SJSA1 (cell line): Measurements from ENCODE around the gene FBXL4. TPM values are rescaled to one million over a fixed set of nuclear protein-coding genes. Genes with fewer than 3 reads are reported as not detected.

Experiments
- DNase-seq, 2 experiments: peaks; one replicate each; pipeline ENCODE4 v3.0.0-alpha.2; 2015 to 2020; ENCODE audit warnings: low spot score in 2 of 2, low read depth in 1 of 2
- H3K27ac ChIP-seq: fragments of 250-450 bp; sonication (Bioruptor Pico); 2 replicates; pipeline ENCODE4 v1.5.1; 2020; ENCODE audit warnings: mild to moderate bottlenecking, moderate library complexity
- H3K27me3 ChIP-seq: fragments of 250-450 bp; sonication (Bioruptor Pico); replicated peaks from 2 replicates; pipeline ENCODE4 v1.5.1; 2020; ENCODE audit warnings: mild to moderate bottlenecking, moderate library complexity
- H3K36me3 ChIP-seq: fragments of 250-450 bp; sonication (Bioruptor Pico); 2 replicates; pipeline ENCODE4 v1.5.1; 2020; ENCODE audit warnings: mild to moderate bottlenecking
- H3K4me1 ChIP-seq: fragments of 250-450 bp; sonication (Bioruptor Pico); replicated peaks from 2 replicates; pipeline ENCODE4 v1.6.1; 2021; ENCODE audit warnings: mild to moderate bottlenecking
- H3K4me3 ChIP-seq: fragments of 250-450 bp; sonication (Bioruptor Pico); 2 replicates; pipeline ENCODE4 v1.5.1; 2020; ENCODE audit warnings: mild to moderate bottlenecking
- H3K9me3 ChIP-seq: fragments of 250-450 bp; sonication (Bioruptor Pico); replicated peaks from 2 replicates; pipeline ENCODE4 v1.5.1; 2020; ENCODE audit warnings: mild to moderate bottlenecking
- total RNA-seq: library from RNA; depleted of rRNA; stranded (reverse); fragments of >200 nt; shearing (Covaris generic); gene quantifications from 2 replicates; pipeline ENCODE4 v1.2.3, GENCODE V29; 2014

The FBXL4 gene
- total RNA-seq, 1 experiment from 2014 or later: 9.7 TPM

DNA sequence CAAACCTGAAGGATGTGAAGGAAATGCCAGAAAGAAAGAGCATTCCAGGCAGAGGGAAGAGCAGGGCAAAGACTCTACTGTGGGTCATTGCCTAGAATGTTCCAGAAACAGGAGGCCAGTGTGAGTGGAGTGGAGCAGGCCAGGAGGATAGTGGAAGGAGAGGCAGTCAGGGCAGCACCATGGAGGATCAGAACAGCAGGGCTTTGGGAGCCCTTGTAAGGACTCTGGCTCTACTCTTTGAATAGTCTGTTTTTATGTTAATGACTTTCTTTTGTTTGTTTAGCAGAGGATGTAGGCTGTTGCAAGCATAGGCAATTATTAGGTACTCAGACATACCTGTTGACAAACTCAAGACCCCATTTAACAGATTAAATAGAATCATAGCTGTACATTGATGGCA is 23.6 kb upstream of the FBXL4 start:
- H3K4me3 ChIP-seq: no peak overlapping the region
- H3K9me3 ChIP-seq: no peaks in the 10 kb centered on the region
- H3K27ac ChIP-seq: no peak overlapping the region
- no peak for DNase-seq
- no peaks in the 10 kb centered on the region for H3K36me3 ChIP-seq
- H3K27me3 ChIP-seq: no peaks in the 10 kb centered on the region
- H3K4me1 ChIP-seq: no peaks in the 10 kb centered on the region

DNA sequence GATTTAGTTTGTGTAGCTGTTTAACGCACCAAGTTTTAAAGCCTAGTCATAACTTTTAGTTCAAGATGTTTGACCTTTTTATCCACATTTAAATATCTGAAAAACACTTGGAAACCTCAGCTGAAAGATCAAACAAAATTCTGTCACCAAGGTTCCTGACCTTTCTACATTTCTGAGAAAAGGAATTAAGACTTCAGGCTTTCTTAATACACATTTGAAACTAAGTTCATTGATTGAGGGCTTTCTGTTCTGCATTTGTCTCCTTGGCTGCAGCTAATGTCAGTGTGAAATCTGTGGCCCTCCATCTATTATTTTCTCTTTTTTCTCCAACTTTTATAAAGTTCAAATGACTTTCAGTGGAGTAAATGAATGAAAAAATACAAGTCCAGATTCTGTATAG is 22.7 kb upstream of the FBXL4 start:
- Histone ChIP-seq H3K4me3 (no peak overlapping the region), H3K27ac (no peak overlapping the region), H3K4me1 (no peaks in the 10 kb centered on the region), H3K27me3 (no peaks in the 10 kb centered on the region), H3K36me3 (no peaks in the 10 kb centered on the region), H3K9me3 (no peaks in the 10 kb centered on the region)
- no peak for DNase-seq

DNA sequence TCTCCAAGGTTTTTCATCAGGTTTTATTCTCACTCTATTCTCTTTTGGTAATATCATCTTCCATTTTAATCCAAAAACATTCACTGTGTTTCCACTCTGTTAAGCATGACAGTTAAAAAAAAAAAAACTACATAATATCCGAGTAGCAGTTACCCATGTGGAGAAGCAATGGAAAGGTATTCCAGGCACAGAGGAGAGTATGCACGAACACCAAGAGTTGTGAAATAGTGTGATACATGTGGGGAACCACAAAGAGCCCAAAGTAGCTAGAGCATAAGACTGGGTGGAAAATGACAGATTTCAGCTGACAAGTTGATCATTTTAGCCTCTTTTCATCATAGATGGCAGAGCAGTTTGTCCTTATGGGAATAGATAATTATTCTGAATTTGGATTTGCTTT is 19.9 kb upstream of the FBXL4 start:
- Histone ChIP-seq H3K9me3 (no peaks in the 10 kb centered on the region), H3K4me3 (no peak overlapping the region), H3K27me3 (no peaks in the 10 kb centered on the region; the same call in 1 of the 2 replicates), H3K4me1 (no peaks in the 10 kb centered on the region), H3K27ac (no peak overlapping the region), H3K36me3 (no peaks in the 10 kb centered on the region)
- no peak for DNase-seq

DNA sequence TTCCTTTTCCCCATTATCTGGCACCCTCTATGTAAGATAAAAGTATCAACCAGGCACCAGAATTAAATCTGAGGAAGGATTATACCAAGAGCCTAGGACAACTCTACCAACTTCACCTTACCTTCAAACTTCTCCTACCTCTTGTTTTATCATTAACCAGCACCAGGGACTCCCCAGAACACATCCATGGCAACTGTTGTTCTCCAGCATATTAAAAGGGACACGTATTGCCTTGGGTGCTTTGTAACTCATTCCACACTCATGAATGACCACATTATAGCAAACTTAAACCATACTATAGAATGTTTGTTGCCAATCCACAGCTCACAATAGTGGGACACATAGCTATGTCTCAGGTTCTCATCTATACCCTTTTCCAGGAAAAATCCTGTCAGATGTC is 11.9 kb upstream of the FBXL4 start:
- H3K27ac ChIP-seq: no peak overlapping the region
- H3K27me3 ChIP-seq: no peaks in the 10 kb centered on the region; the same call in 1 of the 2 replicates
- no peaks in the 10 kb centered on the region for H3K9me3 ChIP-seq
- H3K4me1 ChIP-seq: no peaks in the 10 kb centered on the region
- H3K4me3 ChIP-seq: no peak overlapping the region
- no peak for DNase-seq
- H3K36me3 ChIP-seq: no peaks in the 10 kb centered on the region

DNA sequence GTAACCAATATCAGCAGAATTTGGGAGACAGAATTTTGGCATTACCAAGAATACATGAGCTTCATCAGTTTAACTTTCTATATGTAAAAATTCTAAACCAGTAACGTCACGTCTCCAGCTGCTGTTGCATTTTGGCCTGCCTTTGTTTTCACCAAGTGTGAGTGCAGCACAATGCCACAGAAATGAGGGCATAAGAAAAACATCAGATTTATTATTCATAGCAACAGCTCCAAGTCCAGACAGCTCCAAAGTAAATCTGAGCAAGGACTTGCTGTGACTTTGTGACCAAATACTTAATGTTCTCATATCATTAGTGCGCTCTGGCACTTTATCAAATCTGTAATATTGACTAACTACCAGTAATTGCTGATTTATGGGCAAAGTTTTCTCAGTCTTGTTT is 11.0 kb upstream of the FBXL4 start:
- no peak for DNase-seq
- H3K9me3 ChIP-seq: no peaks in the 10 kb centered on the region

DNA sequence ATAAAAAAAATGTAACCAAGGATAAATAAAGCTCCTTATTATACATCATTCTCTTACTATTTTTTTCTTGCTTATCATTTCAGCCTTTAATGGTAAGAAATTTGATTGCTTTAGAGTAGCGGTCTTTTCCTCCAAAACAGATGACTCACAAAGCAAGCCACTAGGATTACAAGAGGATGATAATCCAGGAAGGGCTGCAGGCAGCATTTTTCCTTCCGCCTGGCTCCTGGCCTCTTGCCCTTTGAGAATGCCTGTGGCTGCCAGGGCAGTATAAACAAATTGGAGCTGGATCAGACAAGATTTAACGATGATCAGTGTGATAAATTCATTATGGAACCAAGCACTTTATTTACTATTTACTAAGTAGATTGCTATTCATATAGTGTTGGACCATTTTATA is 9.7 kb upstream of the FBXL4 start:
- no peaks in the 10 kb centered on the region for H3K9me3 ChIP-seq
- H3K4me3 ChIP-seq: no peak overlapping the region
- H3K27ac ChIP-seq: no peak overlapping the region
- H3K27me3 ChIP-seq: no peaks in the 10 kb centered on the region
- H3K4me1 ChIP-seq: no peaks in the 10 kb centered on the region
- no peaks in the 10 kb centered on the region for H3K36me3 ChIP-seq
- DNase-seq: peak; percentile 29 to 51

More for the DNA sequence above, 11.0 kb upstream of the FBXL4 start:
- no peaks in the 10 kb centered on the region; the same call in 1 of the 2 replicates for H3K27me3 ChIP-seq
- H3K27ac ChIP-seq: no peak overlapping the region
- no peaks in the 10 kb centered on the region for H3K36me3 ChIP-seq
- no peak overlapping the region for H3K4me3 ChIP-seq
- H3K4me1 ChIP-seq: no peaks in the 10 kb centered on the region

DNA sequence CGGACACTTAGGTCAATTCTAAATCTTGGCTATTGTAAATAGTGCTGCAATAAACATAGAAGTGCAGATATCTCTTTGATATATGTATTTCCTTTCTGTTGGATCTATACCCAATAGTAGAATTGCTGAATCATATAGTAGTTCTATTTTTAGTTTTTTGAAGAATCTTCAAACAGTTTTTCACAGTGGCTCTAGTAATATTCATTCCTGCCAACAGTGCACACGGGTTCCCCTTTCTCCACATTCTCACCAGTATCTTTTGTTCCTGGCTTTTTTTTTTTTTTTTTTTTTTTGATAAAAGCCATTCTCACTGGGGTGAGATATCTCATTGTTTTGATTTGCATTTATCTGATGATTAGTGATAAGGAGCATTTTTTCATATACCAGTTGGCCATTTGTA is 1.8 kb upstream of the FBXL4 start:
- H3K27me3 ChIP-seq: peaks cover 7% of the 10 kb centered on the region

DNA sequence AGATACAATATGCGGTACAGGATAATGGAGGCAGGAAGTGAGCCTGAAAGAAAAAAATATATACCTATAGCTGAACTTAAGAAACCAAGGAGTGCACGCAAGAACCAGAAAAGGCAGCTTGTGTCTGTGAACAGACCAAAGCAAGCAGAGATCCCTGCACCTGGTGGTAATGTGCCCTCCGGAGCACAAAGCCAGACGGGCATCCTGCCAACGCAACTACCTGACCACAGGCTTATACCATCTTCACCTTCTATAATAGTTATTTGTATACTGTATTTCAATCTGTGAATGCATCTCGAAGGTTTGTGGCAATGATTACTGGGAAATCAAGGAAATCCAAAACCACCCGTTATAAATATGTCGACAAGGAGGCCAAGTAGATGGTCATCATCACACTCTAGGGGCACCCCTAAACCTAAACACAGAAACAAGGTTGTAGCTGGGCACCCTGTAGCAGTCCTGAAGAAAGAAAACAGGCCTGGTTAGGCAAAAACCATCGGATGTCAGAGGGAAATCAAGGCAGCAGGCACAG is 801 bp downstream of the FBXL4 start:
- peak in 1 of 2 experiments; percentile 36 for DNase-seq
- H3K27me3 ChIP-seq: peaks cover 4% of the 10 kb centered on the region

More for the DNA sequence above, 1.8 kb upstream of the FBXL4 start:
- Histone ChIP-seq H3K36me3 (peaks cover 5% of the 10 kb centered on the region; the same call in 1 of the 2 replicates), H3K27ac (no peak overlapping the region), H3K4me3 (no peak overlapping the region), H3K9me3 (no peaks in the 10 kb centered on the region), H3K4me1 (peaks cover 8% of the 10 kb centered on the region)
- DNase-seq: no peak

DNA sequence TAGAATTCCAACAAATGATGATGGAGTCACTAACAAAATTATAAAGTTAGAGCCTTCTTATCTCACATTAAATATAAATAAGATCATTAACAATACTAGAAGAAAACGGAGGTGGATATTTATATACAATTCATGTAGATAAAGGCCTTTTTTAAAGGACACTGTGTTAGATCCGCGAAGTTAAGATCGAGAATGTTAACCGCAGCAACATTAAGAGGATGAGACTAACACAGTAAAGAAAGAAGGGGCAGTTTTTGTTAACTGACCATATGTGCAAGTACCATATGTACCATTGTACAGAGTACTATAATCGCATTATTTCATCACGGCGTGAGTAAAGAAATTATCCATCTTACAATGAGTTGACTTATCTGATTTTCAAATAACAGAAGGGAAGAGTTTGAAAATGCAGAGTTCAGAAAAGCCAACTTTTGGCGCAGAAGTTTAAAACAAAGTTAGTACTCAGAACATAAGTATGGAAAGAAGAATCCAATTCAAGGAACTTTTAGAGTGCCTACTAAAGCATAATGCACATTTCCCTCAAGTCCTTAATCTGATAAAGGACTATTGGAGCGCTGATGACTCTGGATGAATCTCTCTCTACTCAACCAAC is 1.4 kb downstream of the FBXL4 start:
- H3K4me3 ChIP-seq: peak overlapping the region; percentile 95
- no peak overlapping the region for H3K27ac ChIP-seq
- DNase-seq: no peak
- H3K9me3 ChIP-seq: no peaks in the 10 kb centered on the region
- peaks cover 5% of the 10 kb centered on the region; the same call in 1 of the 2 replicates for H3K36me3 ChIP-seq
- H3K4me1 ChIP-seq: peaks cover 8% of the 10 kb centered on the region
- H3K27me3 ChIP-seq: no peaks in the 10 kb centered on the region; the same call in 1 of the 2 replicates

More for the DNA sequence above, 801 bp downstream of the FBXL4 start:
- peaks cover 8% of the 10 kb centered on the region for H3K4me1 ChIP-seq
- peak overlapping the region; percentile 95 for H3K4me3 ChIP-seq
- H3K9me3 ChIP-seq: no peaks in the 10 kb centered on the region
- H3K36me3 ChIP-seq: peaks cover 5% of the 10 kb centered on the region; the same call in 1 of the 2 replicates
- H3K27ac ChIP-seq: peak overlapping the region; percentile 93

DNA sequence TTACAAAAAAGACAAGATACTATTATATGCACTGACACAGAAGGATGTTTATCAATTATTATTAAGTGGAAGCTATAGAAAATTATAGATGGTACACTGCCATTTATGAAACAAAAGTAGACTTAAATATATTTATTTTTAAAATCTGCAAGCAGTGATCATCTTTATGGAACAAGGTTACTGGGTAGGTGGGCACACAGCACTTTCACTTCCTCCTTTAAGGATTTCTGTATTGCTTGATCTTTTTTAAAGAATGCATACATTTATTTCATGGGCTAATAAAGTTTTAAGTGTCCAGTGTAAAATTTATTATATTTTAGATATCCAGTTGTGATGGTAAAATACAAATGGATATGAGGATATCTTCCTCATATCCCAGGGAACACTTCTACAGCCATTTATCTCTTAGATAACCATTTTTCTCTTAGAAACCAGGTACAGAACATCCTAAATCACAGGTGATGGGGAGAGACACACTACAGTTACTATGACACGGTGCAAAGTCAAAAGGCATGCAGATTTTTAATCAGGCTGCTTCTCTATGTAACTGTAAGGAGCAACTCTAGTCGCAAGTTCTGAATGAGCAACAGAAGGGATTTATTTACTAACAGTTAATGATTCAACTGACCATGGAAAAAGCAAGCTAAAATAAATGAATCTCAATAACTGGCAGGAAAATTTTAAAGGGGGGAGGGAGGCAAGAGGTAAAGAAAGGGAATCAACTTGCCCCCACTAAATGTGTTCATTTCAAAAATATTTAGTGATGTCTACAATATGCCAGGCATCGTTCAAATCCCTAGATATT is 2.2 kb downstream of the FBXL4 start:
- no peaks in the 10 kb centered on the region for H3K9me3 ChIP-seq
- peaks cover 5% of the 10 kb centered on the region; the same call in 1 of the 2 replicates for H3K36me3 ChIP-seq
- no peaks in the 10 kb centered on the region for H3K27me3 ChIP-seq
- H3K4me1 ChIP-seq: peaks cover 8% of the 10 kb centered on the region
- no peak overlapping the region for H3K27ac ChIP-seq
- H3K4me3 ChIP-seq: no peak overlapping the region
- no peak for DNase-seq

DNA sequence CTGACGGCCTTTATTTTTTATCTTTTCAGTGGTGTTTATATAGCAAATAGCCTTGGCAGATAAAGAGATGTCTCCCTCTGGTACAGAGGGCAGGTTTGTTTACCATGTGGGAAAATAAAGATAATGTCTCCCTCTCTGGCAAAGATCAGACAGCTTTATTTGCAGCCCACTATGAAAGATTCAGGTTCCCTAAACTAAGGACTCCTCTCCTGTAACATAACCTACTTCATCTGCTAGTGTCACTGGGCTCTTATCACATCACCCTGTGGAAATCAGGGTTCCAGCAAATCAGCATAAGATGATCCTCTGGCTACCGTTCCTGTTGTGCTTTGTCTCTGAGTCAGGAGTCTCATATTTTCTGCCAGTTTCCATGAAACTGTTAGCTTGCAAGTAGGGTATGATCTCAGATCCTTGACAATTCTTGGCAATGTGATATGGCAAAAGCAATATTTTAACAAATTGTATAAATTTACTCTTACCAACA is 3.1 kb downstream of the FBXL4 start:
- Histone ChIP-seq H3K4me3 (no peak overlapping the region), H3K9me3 (no peaks in the 10 kb centered on the region), H3K4me1 (peaks cover 8% of the 10 kb centered on the region), H3K36me3 (peaks cover 5% of the 10 kb centered on the region; the same call in 1 of the 2 replicates), H3K27me3 (no peaks in the 10 kb centered on the region), H3K27ac (no peak overlapping the region)
- no peak for DNase-seq

DNA sequence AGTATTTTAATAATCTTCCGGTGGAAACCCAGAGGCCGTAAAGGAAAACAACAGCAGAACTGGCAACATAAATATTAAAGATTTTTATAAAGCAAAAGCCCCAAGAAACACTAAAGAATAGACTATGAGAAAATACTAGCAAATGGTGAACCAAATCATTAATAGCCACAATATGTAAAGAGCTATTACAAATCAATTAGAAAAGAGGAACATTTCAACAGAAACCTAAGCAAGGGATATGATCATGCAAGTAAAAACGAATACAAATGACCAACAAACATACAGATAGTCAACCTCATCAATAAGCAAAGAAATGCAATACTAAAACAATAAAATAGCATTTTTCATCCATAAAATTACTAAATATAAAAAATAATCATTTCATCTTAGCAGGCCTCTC is 3.6 kb downstream of the FBXL4 start:
- Histone ChIP-seq H3K4me3 (no peak overlapping the region), H3K27me3 (no peaks in the 10 kb centered on the region), H3K4me1 (peaks cover 8% of the 10 kb centered on the region), H3K27ac (no peak overlapping the region), H3K36me3 (peaks cover 5% of the 10 kb centered on the region; the same call in 1 of the 2 replicates), H3K9me3 (no peaks in the 10 kb centered on the region)
- no peak for DNase-seq

DNA sequence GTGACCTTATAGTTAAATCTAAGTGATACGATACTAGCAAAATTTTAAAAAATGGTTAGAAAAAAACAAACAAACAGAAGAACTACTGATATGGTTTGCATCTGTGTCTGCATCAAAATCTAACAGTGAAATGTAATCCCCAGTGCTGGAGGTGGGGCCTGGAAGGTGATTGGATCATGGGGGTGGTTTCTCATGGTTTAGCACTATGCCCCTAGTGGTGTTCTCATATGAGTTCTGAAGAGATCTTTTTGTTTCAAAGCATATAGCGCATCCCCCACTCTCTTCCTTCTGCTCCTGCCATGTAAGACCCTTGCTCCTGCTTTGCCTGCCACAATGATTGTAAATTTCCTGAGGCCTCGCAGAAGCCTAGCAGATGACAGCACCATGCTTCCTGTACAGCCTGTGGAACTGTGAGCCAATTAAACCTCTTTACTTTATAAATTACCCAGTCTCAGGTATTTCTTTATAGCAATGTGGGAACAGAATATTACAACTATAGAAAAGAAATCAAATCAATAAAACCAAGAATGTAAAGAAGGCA is 5.4 kb downstream of the FBXL4 start:
- H3K36me3 ChIP-seq: peaks cover 1% of the 10 kb centered on the region; the same call in 1 of the 2 replicates
- no peak overlapping the region for H3K4me3 ChIP-seq
- no peaks in the 10 kb centered on the region for H3K27me3 ChIP-seq
- no peak overlapping the region for H3K27ac ChIP-seq
- H3K9me3 ChIP-seq: no peaks in the 10 kb centered on the region
- H3K4me1 ChIP-seq: peaks cover 8% of the 10 kb centered on the region
- DNase-seq: no peak

DNA sequence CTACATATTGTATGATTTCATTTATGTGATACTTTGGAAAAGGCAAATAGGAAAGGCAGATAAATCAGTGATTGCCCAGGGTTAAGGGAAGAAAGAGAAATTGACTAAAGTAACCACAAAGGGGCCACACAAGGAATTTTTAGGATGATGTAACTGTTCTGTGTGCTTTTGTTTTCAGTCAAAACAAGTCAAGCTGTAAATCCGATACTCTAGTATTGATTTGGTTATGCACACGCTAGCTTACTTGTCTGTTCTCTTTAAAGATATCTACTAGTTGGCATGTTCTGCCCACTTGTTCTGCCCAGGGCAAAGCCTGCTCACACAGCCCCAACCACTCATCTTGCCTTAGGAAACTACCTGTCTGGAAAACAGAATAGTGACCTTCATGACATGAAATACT is 6.4 kb downstream of the FBXL4 start:
- H3K9me3 ChIP-seq: no peaks in the 10 kb centered on the region
- no peaks in the 10 kb centered on the region for H3K27me3 ChIP-seq
- H3K36me3 ChIP-seq: no peaks in the 10 kb centered on the region
- no peak overlapping the region for H3K27ac ChIP-seq
- DNase-seq: no peak
- no peaks in the 10 kb centered on the region for H3K4me1 ChIP-seq
- no peak overlapping the region for H3K4me3 ChIP-seq
